HG03060 (cell line): ENCODE measurements around the gene MICU1.
"Not testable (repeated sequence)": the region's sequence is repeated elsewhere in the genome, so short reads cannot be mapped to it uniquely, and the experiment has no call there.

ENCODE experiments used
- ATAC-seq: cut with Tn5 transposase; IDR thresholded peaks from one replicate; pipeline ENCODE4 v1.9.1; 2021; ENCODE audit warnings: low read depth, moderate number of reproducible peaks; ENCODE audit not compliant: unreplicated experiment

MICU1 gene

DNA sequence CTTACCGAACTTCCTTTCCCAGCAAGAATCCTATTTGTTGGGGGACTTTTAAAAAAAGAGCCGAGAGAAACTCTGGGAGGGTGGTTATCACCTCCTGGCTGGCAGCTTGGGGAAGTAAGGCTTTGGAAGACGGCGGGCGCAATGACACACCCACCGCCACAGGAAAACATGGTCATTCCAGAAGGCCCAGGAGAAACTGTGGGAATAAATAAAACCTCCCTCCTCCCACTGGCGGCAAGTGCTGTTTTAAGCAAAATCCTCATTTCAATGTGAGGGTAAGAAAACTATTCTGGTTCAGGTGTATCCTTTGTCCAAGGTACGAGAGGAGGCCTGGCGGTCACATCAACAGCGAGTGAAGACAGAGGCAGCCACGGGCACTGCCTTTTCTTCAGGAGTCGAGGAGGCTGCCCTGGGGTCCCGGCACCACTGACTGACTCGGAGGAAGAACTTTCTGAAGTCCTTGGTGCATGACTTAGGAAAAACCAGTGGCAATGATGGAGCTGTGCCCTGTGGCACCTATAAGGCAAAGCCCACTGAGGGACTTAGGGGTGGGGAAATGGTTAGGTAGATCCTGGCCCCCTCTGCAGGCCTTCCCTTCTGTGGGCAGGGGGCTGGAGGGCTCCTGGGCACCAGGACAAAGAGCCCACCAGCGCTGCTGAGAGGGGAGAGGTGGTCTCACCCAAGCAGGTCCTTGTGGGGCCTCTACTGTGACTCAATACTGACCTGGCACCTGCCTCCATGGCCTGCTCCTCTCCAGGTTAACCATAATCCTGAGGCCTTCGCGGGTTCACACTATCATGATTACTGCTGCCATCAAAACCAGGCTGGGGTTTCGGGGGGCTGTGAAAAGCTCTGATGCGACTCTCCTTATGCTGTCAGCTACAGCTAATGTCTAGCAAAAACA lies 292.5 kb downstream of the MICU1 start:
- ATAC-seq: no peak

DNA sequence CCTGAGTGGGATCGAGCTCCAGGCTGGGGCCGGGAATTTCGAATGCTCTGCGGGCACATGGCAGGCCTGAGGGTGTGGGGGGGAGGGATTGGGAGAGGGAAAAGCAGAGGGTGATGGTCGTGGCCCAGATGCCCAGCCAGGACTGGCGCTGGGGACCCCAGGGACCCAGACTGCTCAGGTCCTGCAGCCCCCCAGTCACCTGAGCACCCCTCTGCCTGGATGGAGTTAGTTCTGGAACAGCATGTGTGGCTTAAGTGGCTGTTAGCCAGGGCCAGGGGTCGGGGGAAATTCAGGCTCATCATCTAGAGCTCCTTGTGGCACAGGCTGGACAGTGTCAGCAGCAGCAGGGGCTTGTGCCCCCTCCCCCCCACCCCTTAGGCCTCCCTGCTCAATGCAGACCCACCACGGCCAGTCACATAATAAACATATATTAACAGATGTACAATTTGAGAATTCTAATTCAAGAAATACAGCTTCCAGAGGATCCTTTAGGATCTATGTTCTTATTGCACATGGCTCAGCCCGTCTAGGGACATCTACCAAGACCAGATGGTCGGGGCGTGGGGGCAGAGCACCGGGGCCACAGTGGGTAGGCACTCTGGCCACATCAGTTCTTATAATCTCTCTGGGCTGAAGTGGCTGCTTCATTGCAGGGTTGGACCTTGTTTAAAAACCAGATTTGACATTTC lies 293.3 kb downstream of the MICU1 start:
- no peak for ATAC-seq

DNA sequence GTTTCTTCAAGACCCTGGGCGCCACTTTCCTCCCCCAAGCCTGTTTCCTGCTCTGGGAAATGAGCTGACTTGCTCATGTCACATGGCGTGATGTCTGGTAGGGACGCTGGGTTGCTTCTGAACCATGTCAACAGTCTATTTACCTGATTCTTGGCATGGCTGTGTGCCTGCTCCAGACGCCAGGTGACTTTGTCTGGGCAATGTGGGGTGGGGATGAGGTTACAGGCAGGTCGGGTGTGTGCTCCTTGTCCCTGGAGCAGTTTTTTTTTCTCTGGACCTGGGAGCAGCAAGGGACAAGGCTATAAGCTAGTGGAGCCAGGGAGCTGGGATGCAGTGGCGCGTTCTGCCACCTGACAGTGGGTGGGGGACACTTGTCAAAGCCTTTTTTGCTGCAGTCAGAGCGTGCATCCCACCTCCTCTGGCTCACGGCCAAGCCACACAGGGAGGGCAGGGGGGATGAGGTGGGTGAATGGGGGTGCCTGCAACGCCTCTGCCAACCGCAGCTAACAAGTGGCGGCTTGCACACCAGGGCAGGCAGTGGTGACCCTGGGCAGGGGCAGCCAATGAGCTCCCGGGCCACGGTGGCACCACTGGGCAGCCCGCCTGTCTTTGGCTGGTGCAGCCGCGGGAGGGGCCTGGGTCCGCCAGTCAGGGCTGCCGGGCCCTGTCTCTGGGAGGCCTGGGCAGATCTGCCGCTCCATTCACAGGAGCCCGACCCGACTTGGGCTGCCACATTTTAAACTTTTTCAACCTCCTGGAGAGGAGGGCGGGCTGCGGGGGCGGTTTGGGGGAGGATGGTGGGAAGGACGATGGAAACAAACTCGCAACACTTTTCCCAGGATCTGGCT lies 294.1 kb downstream of the MICU1 start:
- no peak for ATAC-seq

GRCh38 chr10:72330069-72330426 lies 295.8 kb downstream of the MICU1 start:
- ATAC-seq: no peak

- no peak for ATAC-seq
These were observed 296.4 kb downstream of the MICU1 start for GRCh38 chr10:72329290-72330068.

- no peak for ATAC-seq
These were observed 297.1 kb downstream of the MICU1 start for GRCh38 chr10:72328829-72329204.

- ATAC-seq: no peak
These were observed 297.6 kb downstream of the MICU1 start for GRCh38 chr10:72328045-72328828.

- ATAC-seq: not testable (repeated sequence)
These were observed 298.9 kb downstream of the MICU1 start for GRCh38 chr10:72326665-72327603.

GRCh38 chr10:72325243-72326175 lies 300.4 kb downstream of the MICU1 start:
- ATAC-seq: not testable (repeated sequence)

GRCh38 chr10:72323771-72324191 lies 302.1 kb downstream of the MICU1 start:
- ATAC-seq: no peak

- ATAC-seq: no peak
These were observed 302.6 kb downstream of the MICU1 start for GRCh38 chr10:72323108-72323749.

DNA sequence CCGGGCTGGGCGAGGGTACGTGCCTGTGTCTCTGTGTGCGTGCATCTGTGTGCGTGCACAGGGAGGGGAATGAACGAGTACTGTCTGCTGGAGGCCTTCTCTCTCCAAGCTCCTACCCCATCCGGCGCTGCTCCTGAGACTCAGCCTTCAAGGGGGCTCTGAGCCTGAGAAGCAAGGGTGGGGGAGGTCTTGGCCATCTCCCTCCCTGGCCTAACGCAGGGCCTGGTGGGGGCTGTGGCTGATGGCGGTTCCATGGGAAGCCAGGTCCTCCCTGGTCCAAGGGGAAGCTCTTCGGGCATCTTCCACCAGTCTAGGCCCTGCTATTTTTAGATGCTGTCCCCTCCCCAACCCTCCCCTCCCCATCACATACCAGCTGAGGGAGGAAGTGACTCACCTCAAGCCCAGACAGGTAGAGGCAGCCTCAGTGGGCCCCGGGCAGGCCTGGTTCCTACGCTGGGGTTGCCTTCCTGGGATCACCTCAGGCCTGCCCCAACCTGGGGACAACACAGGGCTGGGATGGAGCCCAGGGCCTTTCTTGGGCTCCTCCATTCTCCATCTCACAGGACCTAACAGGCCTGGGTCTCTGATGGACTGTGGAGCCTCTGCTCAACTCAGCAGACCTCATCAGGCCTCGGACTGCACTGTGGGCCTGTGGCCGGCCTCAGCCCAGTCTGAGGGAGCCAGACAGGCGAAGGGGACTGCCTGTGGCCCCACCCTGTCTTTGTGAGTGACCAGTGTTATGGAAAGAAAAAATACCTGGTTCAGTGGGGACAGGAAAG lies 303.4 kb downstream of the MICU1 start:
- ATAC-seq: no peak

GRCh38 chr10:72322030-72322279 lies 303.9 kb downstream of the MICU1 start:
- no peak for ATAC-seq

DNA sequence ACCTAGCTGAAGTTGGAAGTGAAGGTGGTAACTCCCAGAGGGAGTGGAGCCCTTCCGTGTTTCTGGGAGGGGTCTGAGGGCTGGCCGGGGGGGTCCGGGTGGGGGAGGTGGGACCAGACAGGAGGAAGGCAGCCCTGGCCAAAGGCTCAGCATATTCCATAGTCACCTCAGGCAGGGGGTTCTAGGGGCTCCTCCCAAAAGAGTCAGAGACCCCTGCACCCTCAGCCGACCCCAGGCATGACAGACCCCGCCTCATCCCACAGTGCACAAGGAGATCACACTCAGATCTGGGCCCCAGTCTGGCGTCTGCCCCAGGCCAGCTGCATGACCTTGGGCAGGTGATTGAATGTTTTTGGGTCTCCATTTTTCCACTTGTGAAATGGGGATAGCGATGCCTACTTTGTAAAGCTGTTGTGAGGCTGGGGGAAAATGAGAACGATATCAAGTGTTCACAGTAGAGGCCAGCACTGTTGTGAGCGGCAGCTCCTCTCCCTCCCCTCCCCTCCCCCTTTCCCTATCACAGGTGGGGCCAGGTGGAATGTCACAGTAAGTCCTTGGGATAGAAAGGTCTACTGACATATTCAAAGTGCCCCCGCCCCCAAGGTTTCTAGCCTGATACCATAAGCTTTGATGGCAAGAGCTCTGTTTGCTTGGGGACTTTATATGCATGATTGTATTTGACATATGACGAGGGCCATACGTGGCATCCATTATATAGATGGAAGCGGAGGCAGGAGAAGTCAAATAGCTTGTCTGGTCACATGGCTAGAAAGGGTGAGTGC lies 304.4 kb downstream of the MICU1 start:
- no peak for ATAC-seq

DNA sequence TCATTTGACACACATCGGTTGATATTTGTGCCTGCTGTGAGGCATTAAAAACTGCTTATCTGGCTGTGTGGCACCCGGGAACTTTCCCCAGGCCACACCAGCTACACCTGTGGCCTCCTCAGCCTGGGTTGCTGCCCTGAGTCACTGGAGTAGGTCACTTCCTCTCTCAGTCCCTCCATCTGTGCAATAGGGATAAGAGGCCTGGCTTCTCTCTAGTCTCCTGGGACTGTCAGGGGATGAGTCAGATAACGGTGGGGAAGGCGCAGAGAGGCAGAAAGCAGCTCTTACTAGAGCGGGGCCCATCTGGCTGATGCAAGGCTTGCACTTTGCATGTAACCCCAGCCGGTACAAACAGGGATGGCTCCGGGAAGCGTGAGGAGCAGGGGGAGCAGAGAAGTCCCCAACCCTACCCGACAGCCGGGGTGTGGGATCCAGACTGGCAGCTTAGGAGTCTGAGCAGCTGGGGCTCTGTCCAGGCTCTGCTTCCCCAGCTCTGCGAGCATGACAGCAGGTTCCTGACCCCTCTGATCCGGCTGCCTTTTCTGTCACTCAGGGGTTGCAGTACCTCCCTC lies 305.1 kb downstream of the MICU1 start:
- peak; percentile 59 for ATAC-seq
